Astrocyte (in vitro differentiated cells and primary cell): ENCODE results near the gene CHD5. TPM values are rescaled to one million over a fixed set of nuclear protein-coding genes. Genes with fewer than 3 reads are reported as not detected.

ENCODE experiments used
- DNase-seq: peaks from one replicate; pipeline ENCODE4 v3.0.0-alpha.2; 2010; ENCODE audit warnings: low read depth
- FAIRE-seq: peaks from 2 replicates; lab custom pipeline; 2011; peaks lifted over from hg19 to GRCh38; lab: Jason Lieb, UNC
- H2AFZ ChIP-seq: 2 replicates; pipeline ENCODE4 v1.6.0; 2012; ENCODE audit warnings: low read depth, low read length, inconsistent platforms
- H3K27ac ChIP-seq: 2 replicates; pipeline ENCODE4 v1.5.1; 2011; ENCODE audit warnings: low read depth, low read length, inconsistent platforms
- H3K27me3 ChIP-seq: 2 replicates; pipeline ENCODE4 v1.6.0; 2011; ENCODE audit warnings: low read length, inconsistent platforms; ENCODE audit not compliant: insufficient read depth
- H3K36me3 ChIP-seq: 2 replicates; pipeline ENCODE4 v1.5.1; 2011; ENCODE audit warnings: low read length, inconsistent platforms; ENCODE audit not compliant: insufficient read depth
- H3K4me1 ChIP-seq: 2 replicates; pipeline ENCODE4 v1.5.1; 2011; ENCODE audit warnings: low read length, inconsistent platforms; ENCODE audit not compliant: insufficient read depth
- H3K4me2 ChIP-seq: 2 replicates; pipeline ENCODE4 v1.6.0; 2012; ENCODE audit warnings: low read length, inconsistent platforms
- H3K4me3 ChIP-seq: 2 replicates; pipeline ENCODE4 v1.5.1; 2011; ENCODE audit warnings: low read depth, mild to moderate bottlenecking, low read length, inconsistent platforms; ENCODE audit not compliant: insufficient read depth
- H3K79me2 ChIP-seq: 2 replicates; pipeline ENCODE4 v1.6.0; 2012; ENCODE audit warnings: mild to moderate bottlenecking, low read length, inconsistent platforms; ENCODE audit not compliant: insufficient read depth
- H3K9ac ChIP-seq: 2 replicates; pipeline ENCODE4 v1.6.0; 2012; ENCODE audit warnings: mild to moderate bottlenecking, low read length, inconsistent platforms
- H3K9me3 ChIP-seq: 2 replicates; pipeline ENCODE4 v1.5.1; 2012; ENCODE audit warnings: low read depth, mild to moderate bottlenecking, low read length, inconsistent platforms; ENCODE audit not compliant: insufficient read depth
- H4K20me1 ChIP-seq: 2 replicates; pipeline ENCODE4 v1.6.0; 2012; ENCODE audit warnings: low read length, inconsistent platforms; ENCODE audit not compliant: insufficient read depth
- H3K27ac Mint-ChIP-seq: one replicate; pipeline ENCODE4 v1.8.0; 2021; ENCODE audit warnings: mild to moderate bottlenecking, mixed read lengths; ENCODE audit not compliant: unreplicated experiment
- H3K27me3 Mint-ChIP-seq: one replicate; pipeline ENCODE4 v1.8.0; 2021; ENCODE audit warnings: low read depth, mixed read lengths; ENCODE audit not compliant: unreplicated experiment
- H3K36me3 Mint-ChIP-seq: one replicate; pipeline ENCODE4 v1.8.0; 2021; ENCODE audit warnings: low read depth, mixed read lengths; ENCODE audit not compliant: unreplicated experiment
- H3K4me1 Mint-ChIP-seq: one replicate; pipeline ENCODE4 v1.8.0; 2021; ENCODE audit warnings: low read depth, mixed read lengths; ENCODE audit not compliant: unreplicated experiment
- H3K4me3 Mint-ChIP-seq: one replicate; pipeline ENCODE4 v1.8.0; 2021; ENCODE audit warnings: mild to moderate bottlenecking, moderate library complexity, mixed read lengths; ENCODE audit not compliant: unreplicated experiment
- H3K9me3 Mint-ChIP-seq: one replicate; pipeline ENCODE4 v1.8.0; 2021; ENCODE audit warnings: mild to moderate bottlenecking, mixed read lengths; ENCODE audit not compliant: unreplicated experiment
- EZH2 ChIP-seq: IDR thresholded peaks from 2 replicates; pipeline ENCODE4 v1.6.1; 2012; ENCODE audit warnings: mild to moderate bottlenecking, low read length, inconsistent platforms; ENCODE audit not compliant: insufficient read depth
- total RNA-seq: library from RNA; stranded (reverse); gene quantifications from 2 replicates; pipeline ENCODE4 v1.2.1, GENCODE V29; 2021
- TF ChIP-seq, protein P1 (sequence below): IDR thresholded peaks from 2 replicates; pipeline ENCODE4 v1.5.1; 2011; ENCODE audit warnings: low read depth, mild to moderate bottlenecking, inconsistent platforms, low read length, moderate library complexity; ENCODE audit not compliant: insufficient read depth

CHD5 gene
- total RNA-seq, 1 donor from 2014 or later, result 0.18 TPM

DNA sequence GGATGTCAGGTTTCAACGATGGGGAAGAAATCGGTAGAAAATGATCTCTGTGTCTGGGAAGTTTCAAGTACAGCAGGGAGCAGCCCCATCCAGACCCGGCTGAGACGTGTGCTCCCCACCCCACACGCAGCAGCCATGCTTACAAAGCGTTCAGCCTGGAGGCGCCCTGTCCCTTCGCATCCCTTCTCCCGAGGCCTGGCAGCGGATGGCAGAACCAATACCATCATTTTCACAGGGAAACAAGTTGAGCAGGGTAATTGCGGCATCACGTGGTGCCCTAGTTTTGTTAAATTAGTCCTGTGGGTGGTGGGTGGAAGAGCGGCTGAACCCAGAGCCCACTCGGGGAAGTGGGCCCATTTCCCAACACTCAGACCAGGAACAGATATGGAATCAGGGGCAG is 110.5 kb downstream of the CHD5 start:
- Mint-ChIP-seq H3K27me3 (peaks cover 40% of the 10 kb centered on the region), H3K9me3 (no peaks in the 10 kb centered on the region), H3K36me3 (peaks cover 3% of the 10 kb centered on the region), H3K4me1 (peaks cover 5% of the 10 kb centered on the region), H3K27ac (no peak overlapping the region), H3K4me3 (no peak overlapping the region)
- Histone ChIP-seq H3K9ac (no peak overlapping the region), H3K36me3 (no peaks in the 10 kb centered on the region), H3K4me3 (no peak overlapping the region), H3K4me1 (no peaks in the 10 kb centered on the region), H3K4me2 (no peak overlapping the region), H3K27ac (no peak overlapping the region), H3K27me3 (no peaks in the 10 kb centered on the region), H3K79me2 (no peaks in the 10 kb centered on the region), H4K20me1 (no peaks in the 10 kb centered on the region), H2AFZ (no peak overlapping the region), H3K9me3 (no peaks in the 10 kb centered on the region)
- no peak for FAIRE-seq
- no peak for TF ChIP-seq EZH2
- TF ChIP-seq, protein P1, sequence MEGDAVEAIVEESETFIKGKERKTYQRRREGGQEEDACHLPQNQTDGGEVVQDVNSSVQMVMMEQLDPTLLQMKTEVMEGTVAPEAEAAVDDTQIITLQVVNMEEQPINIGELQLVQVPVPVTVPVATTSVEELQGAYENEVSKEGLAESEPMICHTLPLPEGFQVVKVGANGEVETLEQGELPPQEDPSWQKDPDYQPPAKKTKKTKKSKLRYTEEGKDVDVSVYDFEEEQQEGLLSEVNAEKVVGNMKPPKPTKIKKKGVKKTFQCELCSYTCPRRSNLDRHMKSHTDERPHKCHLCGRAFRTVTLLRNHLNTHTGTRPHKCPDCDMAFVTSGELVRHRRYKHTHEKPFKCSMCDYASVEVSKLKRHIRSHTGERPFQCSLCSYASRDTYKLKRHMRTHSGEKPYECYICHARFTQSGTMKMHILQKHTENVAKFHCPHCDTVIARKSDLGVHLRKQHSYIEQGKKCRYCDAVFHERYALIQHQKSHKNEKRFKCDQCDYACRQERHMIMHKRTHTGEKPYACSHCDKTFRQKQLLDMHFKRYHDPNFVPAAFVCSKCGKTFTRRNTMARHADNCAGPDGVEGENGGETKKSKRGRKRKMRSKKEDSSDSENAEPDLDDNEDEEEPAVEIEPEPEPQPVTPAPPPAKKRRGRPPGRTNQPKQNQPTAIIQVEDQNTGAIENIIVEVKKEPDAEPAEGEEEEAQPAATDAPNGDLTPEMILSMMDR, result no peak
- no peak for DNase-seq

DNA sequence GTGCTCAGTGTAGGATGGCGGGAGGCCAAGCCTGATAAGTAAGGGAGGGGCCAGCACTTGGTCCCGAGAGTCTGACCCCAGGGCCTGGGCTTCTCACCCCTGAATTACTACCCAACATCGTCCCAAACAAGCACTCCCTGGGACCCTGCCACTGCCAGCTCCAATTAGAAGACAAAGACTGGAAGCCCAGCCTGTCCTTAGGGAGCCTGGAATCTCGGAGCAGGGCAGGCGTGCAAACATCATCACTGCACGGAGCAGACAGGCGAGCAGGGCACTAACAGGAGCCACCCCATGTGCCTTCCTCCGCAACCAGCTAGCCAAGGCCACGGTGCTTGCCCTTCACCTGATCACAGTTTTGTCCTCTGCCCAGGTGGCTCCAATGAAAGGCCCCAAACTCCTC is 111.2 kb downstream of the CHD5 start:
- TF ChIP-seq, protein P1, result no peak
- TF ChIP-seq EZH2, result no peak
- Mint-ChIP-seq H3K36me3 (peaks cover under 1% of the 10 kb centered on the region), H3K4me3 (no peak overlapping the region), H3K4me1 (no peaks in the 10 kb centered on the region), H3K27me3 (peaks cover 44% of the 10 kb centered on the region), H3K27ac (no peak overlapping the region), H3K9me3 (no peaks in the 10 kb centered on the region)
- Histone ChIP-seq H3K9me3 (no peaks in the 10 kb centered on the region), H4K20me1 (no peaks in the 10 kb centered on the region), H2AFZ (no peak overlapping the region), H3K4me1 (no peaks in the 10 kb centered on the region), H3K36me3 (no peaks in the 10 kb centered on the region), H3K4me3 (no peak overlapping the region), H3K4me2 (no peak overlapping the region), H3K27me3 (no peaks in the 10 kb centered on the region), H3K79me2 (no peaks in the 10 kb centered on the region), H3K9ac (no peak overlapping the region), H3K27ac (no peak overlapping the region)
- FAIRE-seq (no peak), DNase-seq (no peak)

DNA sequence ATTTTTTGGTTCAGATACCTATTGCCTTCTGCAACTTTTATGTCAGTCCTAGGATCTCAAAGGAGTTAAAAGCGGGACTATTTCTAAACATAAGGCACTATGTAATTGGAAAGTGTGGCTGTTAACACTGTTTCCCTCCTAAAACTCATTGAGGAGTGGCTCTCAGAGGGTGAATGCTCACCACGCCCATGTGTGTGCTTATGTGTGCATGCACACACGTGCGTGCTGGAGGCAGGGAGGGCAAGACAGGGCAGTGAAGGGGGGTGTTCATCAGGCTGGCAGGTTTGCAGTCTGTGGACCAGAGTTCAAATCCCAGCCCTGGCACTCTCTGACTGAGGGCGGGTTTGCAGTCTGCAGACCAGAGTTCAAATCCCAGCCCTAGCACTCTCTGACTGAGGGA is 112.0 kb downstream of the CHD5 start:
- Histone ChIP-seq H4K20me1 (no peaks in the 10 kb centered on the region), H3K27me3 (no peaks in the 10 kb centered on the region), H2AFZ (no peak overlapping the region), H3K4me3 (no peak overlapping the region), H3K9ac (no peak overlapping the region), H3K36me3 (no peaks in the 10 kb centered on the region), H3K4me2 (no peak overlapping the region), H3K4me1 (no peaks in the 10 kb centered on the region), H3K27ac (no peak overlapping the region), H3K9me3 (no peaks in the 10 kb centered on the region), H3K79me2 (no peaks in the 10 kb centered on the region)
- TF ChIP-seq EZH2, result no peak
- TF ChIP-seq, protein P1, result no peak
- no peak overlapping the region for H3K4me3 Mint-ChIP-seq
- no peak overlapping the region for H3K27ac Mint-ChIP-seq
- no peaks in the 10 kb centered on the region for H3K9me3 Mint-ChIP-seq
- FAIRE-seq (no peak), DNase-seq (no peak)
- no peaks in the 10 kb centered on the region for H3K4me1 Mint-ChIP-seq
- H3K36me3 Mint-ChIP-seq, result no peaks in the 10 kb centered on the region
- peaks cover 50% of the 10 kb centered on the region for H3K27me3 Mint-ChIP-seq
